GM19043 (cell line): ENCODE data around the gene GLE1.
"Not testable (repeated sequence)": the region's sequence is repeated elsewhere in the genome, so short reads cannot be mapped to it uniquely, and the experiment has no call there.

Source experiments
- ATAC-seq: cut with Tn5 transposase; IDR thresholded peaks from one replicate; pipeline ENCODE4 v1.9.1; 2021; ENCODE audit warnings: low read depth; ENCODE audit not compliant: unreplicated experiment

The GLE1 gene

DNA sequence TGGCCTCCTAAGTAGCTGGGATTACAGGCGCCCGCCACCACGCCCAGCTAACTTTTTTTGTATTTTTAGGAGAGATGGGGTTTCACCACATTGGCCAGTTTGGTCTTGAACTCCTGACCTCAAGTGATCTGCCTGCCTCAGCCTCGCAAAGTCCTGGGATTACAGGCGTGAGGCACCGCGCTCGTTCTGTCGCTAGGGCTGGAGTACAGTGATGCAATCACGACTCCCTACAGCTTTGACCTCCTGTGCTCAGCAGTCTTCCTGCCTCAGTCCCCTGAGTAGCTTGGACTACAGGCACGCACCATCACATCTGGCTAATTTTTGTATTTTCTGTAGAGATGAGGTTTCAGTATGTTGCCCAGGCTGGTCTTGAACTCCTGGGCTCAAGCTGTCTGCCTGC is 82.4 kb downstream of the GLE1 start:
- not testable (repeated sequence) for ATAC-seq

DNA sequence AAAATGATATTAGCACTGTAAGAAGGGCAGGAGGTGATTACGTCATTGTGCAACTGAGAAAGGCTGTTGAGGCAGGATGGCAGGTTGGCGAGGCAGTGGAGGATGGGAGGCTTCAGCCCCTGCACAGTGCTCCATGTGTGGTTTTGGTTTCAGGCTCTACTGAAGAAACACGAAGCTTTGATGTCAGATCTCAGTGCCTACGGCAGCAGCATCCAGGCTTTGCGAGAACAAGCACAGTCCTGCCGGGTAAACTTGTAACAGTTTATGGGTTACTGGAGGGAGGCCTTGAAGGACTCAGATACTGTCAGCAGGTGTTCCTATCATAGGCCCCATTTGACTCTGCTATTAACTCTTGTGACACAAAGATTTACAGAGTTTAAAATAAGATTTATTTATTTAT is 82.9 kb downstream of the GLE1 start:
- ATAC-seq = no peak

DNA sequence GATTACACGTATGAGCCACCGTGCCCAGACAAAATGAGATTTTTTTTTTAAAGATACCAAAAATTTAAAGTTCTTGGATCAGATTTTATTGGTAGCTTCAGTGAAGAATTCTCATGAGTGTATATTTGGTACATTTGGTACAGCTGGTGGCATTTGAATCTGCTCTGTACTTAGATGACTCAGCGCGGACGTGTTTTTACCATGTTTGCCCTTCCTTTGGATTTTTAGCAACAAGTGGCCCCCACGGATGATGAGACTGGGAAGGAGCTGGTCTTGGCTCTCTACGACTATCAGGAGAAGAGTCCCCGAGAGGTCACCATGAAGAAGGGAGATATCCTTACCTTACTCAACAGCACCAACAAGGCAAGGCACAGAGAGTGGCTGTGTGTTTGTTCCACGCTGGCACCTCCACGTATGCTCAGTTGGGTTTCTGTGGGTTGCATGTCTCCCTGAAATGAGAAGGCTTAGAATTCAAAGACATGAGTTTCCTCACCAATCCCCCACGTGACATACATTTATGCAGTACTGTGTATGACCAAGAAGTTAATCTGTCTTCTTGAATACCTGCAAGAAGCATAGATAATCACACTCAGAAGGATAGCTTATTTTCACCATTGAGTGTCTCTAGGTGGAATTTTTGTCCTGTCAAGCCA is 84.2 kb downstream of the GLE1 start:
- ATAC-seq = no peak
